AG04449 (cell line): Measurements from ENCODE around the gene LSP1.

Experiments
- CTCF ChIA-PET: fragments of 350-600 bp; formaldehyde crosslinking; extraction: SDS; loops from one replicate; lab custom pipeline; 2021; ENCODE audit warnings: antibody characterized with exemption; lab: Yijun Ruan, JAX
- POLR2A ChIA-PET: fragments of 400-600, 350-600 bp; formaldehyde crosslinking; extraction: SDS; loops from one replicate; lab custom pipeline; 2020; ENCODE audit warnings: antibody characterized with exemption, inconsistent platforms; lab: Yijun Ruan, JAX
- DNase-seq: peaks from one replicate; pipeline ENCODE4 v3.0.0-alpha.2; 2010; ENCODE audit warnings: low read depth, low spot score
- H3K4me3 ChIP-seq: 2 replicates; pipeline ENCODE4 v1.5.1; 2011; ENCODE audit warnings: low read depth, mild to moderate bottlenecking, control low read depth, low read length
- TF ChIP-seq, protein P1 (sequence below): IDR thresholded peaks from one replicate; pipeline ENCODE4 v1.5.1; 2011; ENCODE audit warnings: mild to moderate bottlenecking, moderate library complexity, low read length, control low read depth, inconsistent platforms; ENCODE audit not compliant: insufficient read depth; ENCODE audit errors: missing control alignments

The LSP1 gene

GRCh38 chr11:1830322-1831223 is 22.3 kb upstream of the LSP1 start:
- CTCF ChIA-PET = interaction anchor here (0.9 to 13.7 kb wide), 9 partner anchors 8 to 323 kb away, joined by 3 to 671 read pairs (median 20); partner anchors contain the start of gene KRTAP5-6
- DNase-seq = no peak

DNA sequence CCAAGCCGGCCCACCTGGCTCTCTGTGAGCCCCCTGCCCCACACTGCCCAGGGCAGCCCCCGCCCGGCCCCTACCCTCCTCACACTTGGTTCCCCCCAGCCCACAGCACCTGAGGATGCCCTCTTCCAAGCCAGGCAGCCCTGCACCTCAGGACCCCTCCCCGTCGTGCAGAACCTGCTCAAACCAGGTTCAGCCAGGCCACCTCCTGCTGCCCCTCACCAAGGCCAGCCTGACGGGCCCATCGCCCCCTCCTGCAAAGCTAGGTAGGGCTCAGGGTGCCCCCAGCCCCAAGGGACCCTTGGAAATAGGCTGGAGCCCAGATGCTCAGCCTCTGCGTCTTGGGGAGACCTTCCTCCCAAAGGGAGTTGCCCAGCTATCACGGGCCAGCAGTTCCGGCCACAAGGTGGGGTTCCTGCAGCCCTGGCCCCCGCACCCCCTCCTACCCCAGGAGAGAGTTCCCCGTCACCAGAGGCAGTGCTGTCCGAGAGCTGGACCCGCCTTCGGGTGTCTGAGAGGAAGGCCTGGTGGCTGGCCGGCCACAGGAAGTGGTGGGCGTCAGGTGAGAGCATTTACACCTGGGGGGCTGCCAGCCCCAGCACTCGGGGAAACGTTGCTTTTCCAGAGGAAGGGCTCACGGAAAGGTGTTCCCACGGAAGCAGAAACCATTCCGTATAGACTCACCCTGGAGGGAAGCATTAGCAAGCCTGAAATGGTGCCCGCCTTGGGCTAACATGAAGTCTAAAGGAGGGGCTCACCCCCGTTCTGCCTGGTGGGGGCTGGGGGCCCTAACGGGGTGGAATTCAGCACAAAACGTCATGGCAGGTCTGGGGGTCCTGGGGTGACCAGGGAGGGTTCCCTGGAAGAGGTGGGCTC is 21.3 kb upstream of the LSP1 start:
- TF ChIP-seq, protein P1, sequence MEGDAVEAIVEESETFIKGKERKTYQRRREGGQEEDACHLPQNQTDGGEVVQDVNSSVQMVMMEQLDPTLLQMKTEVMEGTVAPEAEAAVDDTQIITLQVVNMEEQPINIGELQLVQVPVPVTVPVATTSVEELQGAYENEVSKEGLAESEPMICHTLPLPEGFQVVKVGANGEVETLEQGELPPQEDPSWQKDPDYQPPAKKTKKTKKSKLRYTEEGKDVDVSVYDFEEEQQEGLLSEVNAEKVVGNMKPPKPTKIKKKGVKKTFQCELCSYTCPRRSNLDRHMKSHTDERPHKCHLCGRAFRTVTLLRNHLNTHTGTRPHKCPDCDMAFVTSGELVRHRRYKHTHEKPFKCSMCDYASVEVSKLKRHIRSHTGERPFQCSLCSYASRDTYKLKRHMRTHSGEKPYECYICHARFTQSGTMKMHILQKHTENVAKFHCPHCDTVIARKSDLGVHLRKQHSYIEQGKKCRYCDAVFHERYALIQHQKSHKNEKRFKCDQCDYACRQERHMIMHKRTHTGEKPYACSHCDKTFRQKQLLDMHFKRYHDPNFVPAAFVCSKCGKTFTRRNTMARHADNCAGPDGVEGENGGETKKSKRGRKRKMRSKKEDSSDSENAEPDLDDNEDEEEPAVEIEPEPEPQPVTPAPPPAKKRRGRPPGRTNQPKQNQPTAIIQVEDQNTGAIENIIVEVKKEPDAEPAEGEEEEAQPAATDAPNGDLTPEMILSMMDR = no peak
- no peak for DNase-seq
- ChIA-PET CTCF (interaction anchor here (0.5 to 13.7 kb wide), 38 partner anchors 7 to 331 kb away, joined by 3 to 671 read pairs (median 10); partner anchors contain the start of genes H19, KRTAP5-6, LSP1 and MRPL23), POLR2A (interaction anchor here (2.3 kb wide), 1 partner anchor 138 kb away, joined by 7 read pairs; no protein-coding TSS in a partner anchor)
- H3K4me3 ChIP-seq = no peak overlapping the region

More at GRCh38 chr11:1830322-1831223, 22.3 kb upstream of the LSP1 start:
- TF ChIP-seq, protein P1 = no peak
- POLR2A ChIA-PET = interaction anchor here (2.3 kb wide), 1 partner anchor 137 kb away, joined by 7 read pairs; no protein-coding TSS in a partner anchor
- H3K4me3 ChIP-seq = no peak overlapping the region

- DNase-seq = no peak
- TF ChIP-seq, protein P1 = peak; percentile 99
- ChIA-PET CTCF (interaction anchor here (0.5 to 13.7 kb wide), 63 partner anchors 8 to 343 kb away, joined by 3 to 671 read pairs (median 6); partner anchors contain the start of genes H19, IFITM10, KRTAP5-6 and LSP1), POLR2A (interaction anchor here (0.9 to 2.3 kb wide), 2 partner anchors 69 to 138 kb away, joined by 3 to 7 read pairs; partner anchors contain the start of gene CTSD)
- H3K4me3 ChIP-seq = no peak overlapping the region
These were observed 20.5 kb upstream of the LSP1 start for GRCh38 chr11:1832211-1832919.

DNA sequence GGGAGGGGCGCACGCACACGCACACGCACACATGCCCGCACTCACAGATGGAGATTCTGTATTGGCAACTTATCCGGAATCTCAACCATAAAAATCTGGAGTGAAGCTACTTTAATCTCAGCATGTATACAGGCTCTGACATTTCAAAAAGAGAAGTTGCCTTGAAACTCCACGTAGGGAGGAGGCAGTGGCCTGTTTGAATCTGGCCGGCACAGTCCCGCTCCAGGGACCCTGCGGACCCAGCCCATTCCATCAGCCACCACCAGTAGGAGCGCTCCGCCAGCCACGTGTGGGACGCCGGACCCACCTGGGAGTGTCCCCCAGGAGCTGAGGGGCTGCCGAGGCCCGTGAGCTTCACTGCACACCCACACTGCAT is 20.0 kb upstream of the LSP1 start:
- POLR2A ChIA-PET = interaction anchor here (0.9 to 2.3 kb wide), 2 partner anchors 69 to 139 kb away, joined by 3 to 7 read pairs; partner anchors contain the start of gene CTSD
- DNase-seq = no peak
- H3K4me3 ChIP-seq = no peak overlapping the region
- CTCF ChIA-PET = interaction anchor here (0.6 to 13.7 kb wide), 60 partner anchors 8 to 342 kb away, joined by 3 to 671 read pairs (median 6); partner anchors contain the start of genes H19, IFITM10, KRTAP5-6 and LSP1
- TF ChIP-seq, protein P1 = no peak

DNA sequence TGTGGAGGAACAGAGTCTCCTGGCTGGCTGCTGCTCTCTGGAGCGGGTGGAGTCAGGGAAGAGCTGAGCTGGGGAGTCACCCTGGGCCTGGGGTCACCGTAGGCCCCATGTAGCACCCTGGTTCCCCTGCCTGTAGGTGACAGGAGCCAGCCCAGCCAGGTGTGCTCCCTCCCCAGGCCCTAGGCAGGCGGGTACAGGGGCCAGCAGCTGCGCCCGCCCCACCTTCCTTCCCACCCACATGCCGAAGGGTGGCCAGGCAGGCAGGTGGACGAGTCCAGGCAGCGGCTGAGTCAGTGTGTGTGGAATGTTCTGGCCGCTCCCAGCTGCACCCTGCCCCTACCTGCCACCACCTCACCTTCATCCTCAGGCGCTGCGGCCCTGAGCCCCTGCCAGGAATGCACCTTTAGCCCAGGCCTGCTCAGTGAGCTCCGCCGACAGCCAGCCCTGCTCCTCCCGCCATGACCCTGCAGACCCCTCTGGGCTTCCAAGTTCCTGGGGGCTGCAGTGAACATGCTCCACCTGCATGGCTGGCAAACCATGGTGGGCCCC is 18.7 kb upstream of the LSP1 start:
- no peak overlapping the region for H3K4me3 ChIP-seq
- no peak for DNase-seq
- ChIA-PET POLR2A (no interaction called here), CTCF (interaction anchor here (0.8 to 13.7 kb wide), 37 partner anchors 9 to 319 kb away, joined by 3 to 671 read pairs (median 9); partner anchors contain the start of genes H19, IFITM10, LSP1 and MRPL23)
- TF ChIP-seq, protein P1 = no peak
